Sigmoid colon (tissue), 7 donors: Measurements from ENCODE around the gene COL23A1. TPM values are rescaled to one million over a fixed set of nuclear protein-coding genes. Genes with fewer than 3 reads are reported as not detected.
A peak's percentile ranks its signal among the peaks of the same experiment; 100 is the strongest.

Experiments
- DNase-seq: peaks from one replicate; pipeline ENCODE4 v3.0.0-alpha.2; 2019
- H3K27ac ChIP-seq, 4 donors: fragments of 200-600 bp; sonication (generic); one replicate each; pipeline ENCODE4 v1.5.1; 2016 to 2019; ENCODE audit warnings: mild to moderate bottlenecking in 1 of 4
- H3K27me3 ChIP-seq, 3 donors: fragments of 200-600 bp; sonication (generic); one replicate each; pipeline ENCODE4 v1.5.1; 2019; ENCODE audit warnings: mild to moderate bottlenecking in 1 of 3
- H3K36me3 ChIP-seq, 4 donors: fragments of 200-600 bp; sonication (generic); one replicate each; pipeline ENCODE4 v1.5.1; 2016 to 2019
- H3K4me1 ChIP-seq, 4 donors: fragments of 200-600 bp; sonication (generic); one replicate each; pipeline ENCODE4 v1.5.1; 2017 to 2019
- H3K4me3 ChIP-seq, 4 donors: fragments of 200-600 bp; sonication (generic); one replicate each; pipeline ENCODE4 v1.5.1; 2017 to 2019; ENCODE audit warnings: mild to moderate bottlenecking in 2 of 4, moderate library complexity in 1 of 4
- H3K9me3 ChIP-seq, 4 donors: fragments of 200-600 bp in 3 of 4; sonication (generic) in 3 of 4; one replicate each; pipeline versions ENCODE4 v1.5.1 to v1.6.1; 2013 to 2019
- EP300 ChIP-seq, 4 donors: sonication (generic); formaldehyde crosslinking; IDR thresholded peaks; one replicate each; pipeline ENCODE4 v1.6.1; 2017; ENCODE audit warnings: antibody characterized with exemption in 4 of 4
- POLR2A ChIP-seq, 2 donors: fragments of 450-650 bp; IDR thresholded peaks; one replicate each; pipeline ENCODE4 v1.6.1; 2016; ENCODE audit warnings: antibody characterized with exemption in 2 of 2, mild to moderate bottlenecking in 2 of 2, moderate library complexity in 2 of 2
- POLR2AphosphoS5 ChIP-seq, 4 donors: sonication (generic); formaldehyde crosslinking; IDR thresholded peaks; one replicate each; pipeline ENCODE4 v1.6.1; 2017; ENCODE audit warnings: antibody characterized with exemption in 4 of 4
- WGBS, 2 donors: extraction: QIAGEN DNeasy Blood & Tissue Kit; methylation state at CpG; one replicate each; pipeline ENCODE4 v1.1.7; 2013; 5-methylcytosine and 5-hydroxymethylcytosine counted together
- intact Hi-C: fragments of 100-400 bp; cut with DNase I; formaldehyde crosslinking; loops from one replicate; pipeline ENCODE4 v1.15.1; 2023
- polyA plus RNA-seq, 3 donors: library from polyadenylated mRNA; stranded (reverse); fragments of 200-250 nt; gene quantifications; one replicate each; pipeline ENCODE4 v1.2.3, GENCODE V29; 2013
- total RNA-seq, 4 donors: library from RNA; depleted of rRNA; stranded (reverse); fragments of >200 nt; gene quantifications; one replicate each; pipeline ENCODE4 v1.1.0, GENCODE V29; 2016
- TF ChIP-seq, protein P1 (sequence below), 4 experiments: fragments of 450-650 bp in 3 of 4; fragments of 200-600 bp in 1 of 4; IDR thresholded peaks; one replicate each; pipeline ENCODE4 v1.5.1; 2016 to 2019; ENCODE audit warnings: antibody characterized with exemption in 4 of 4, mild to moderate bottlenecking in 3 of 4, moderate library complexity in 2 of 4
- donor health status: healthy with polysubstance abuse.
- donor health status: Bipolar disorder and iron deficiency.
- donor health status: healthy.

Gene COL23A1
- total and polyA plus RNA-seq, 7 donors = 0.28 to 1.2 (median 0.57) TPM; not detected in 1

GRCh38 chr5:178577376-178577839, 12.8 kb downstream of the COL23A1 start:
- no peaks in the 10 kb centered on the region for H3K9me3 ChIP-seq
- H3K27me3 ChIP-seq = peaks cover 7 to 29% (median 28%) of the 10 kb centered on the region in 3 donors
- 41 to 56% methylated on average over 31 of the region's 31 CpGs for WGBS, 2 donors
- H3K4me1 ChIP-seq = peaks cover 0 to 11% (median 8%) of the 10 kb centered on the region in 4 donors
- H3K36me3 ChIP-seq = no peaks in the 10 kb centered on the region
- TF ChIP-seq, protein P1, sequence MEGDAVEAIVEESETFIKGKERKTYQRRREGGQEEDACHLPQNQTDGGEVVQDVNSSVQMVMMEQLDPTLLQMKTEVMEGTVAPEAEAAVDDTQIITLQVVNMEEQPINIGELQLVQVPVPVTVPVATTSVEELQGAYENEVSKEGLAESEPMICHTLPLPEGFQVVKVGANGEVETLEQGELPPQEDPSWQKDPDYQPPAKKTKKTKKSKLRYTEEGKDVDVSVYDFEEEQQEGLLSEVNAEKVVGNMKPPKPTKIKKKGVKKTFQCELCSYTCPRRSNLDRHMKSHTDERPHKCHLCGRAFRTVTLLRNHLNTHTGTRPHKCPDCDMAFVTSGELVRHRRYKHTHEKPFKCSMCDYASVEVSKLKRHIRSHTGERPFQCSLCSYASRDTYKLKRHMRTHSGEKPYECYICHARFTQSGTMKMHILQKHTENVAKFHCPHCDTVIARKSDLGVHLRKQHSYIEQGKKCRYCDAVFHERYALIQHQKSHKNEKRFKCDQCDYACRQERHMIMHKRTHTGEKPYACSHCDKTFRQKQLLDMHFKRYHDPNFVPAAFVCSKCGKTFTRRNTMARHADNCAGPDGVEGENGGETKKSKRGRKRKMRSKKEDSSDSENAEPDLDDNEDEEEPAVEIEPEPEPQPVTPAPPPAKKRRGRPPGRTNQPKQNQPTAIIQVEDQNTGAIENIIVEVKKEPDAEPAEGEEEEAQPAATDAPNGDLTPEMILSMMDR (IDR thresholded peaks at IDR 0.05) = no peak
- intact Hi-C loops = no loop called here
- DNase-seq = no peak
- no peak overlapping the region for H3K27ac ChIP-seq
- no peak overlapping the region for H3K4me3 ChIP-seq

GRCh38 chr5:178576591-178577351, 13.4 kb downstream of the COL23A1 start:
- DNase-seq = no peak
- Histone ChIP-seq H3K4me3 (peak overlapping the region in 3 of 4 donors; percentile 2 to 43 (median 38)), H3K27ac (peak overlapping the region in 1 of 4 donors; percentile 8), H3K27me3 (peaks cover 7 to 29% (median 28%) of the 10 kb centered on the region in 3 donors), H3K9me3 (no peaks in the 10 kb centered on the region), H3K36me3 (no peaks in the 10 kb centered on the region), H3K4me1 (peaks cover 0 to 11% (median 8%) of the 10 kb centered on the region in 4 donors)
- 6 to 31% methylated on average over 92 of the region's 92 CpGs for WGBS, 2 donors
- intact Hi-C loops = no loop called here
- TF ChIP-seq EP300 (IDR thresholded peaks at IDR 0.05) = no peak
- TF ChIP-seq POLR2AphosphoS5 (IDR thresholded peaks at IDR 0.05) = no peak
- no peak for TF ChIP-seq POLR2A (IDR thresholded peaks at IDR 0.05)
- TF ChIP-seq, protein P1 (IDR thresholded peaks at IDR 0.05) = no peak

GRCh38 chr5:178573216-178573615, 17.0 kb downstream of the COL23A1 start:
- TF ChIP-seq POLR2AphosphoS5 (IDR thresholded peaks at IDR 0.05) (no peak), EP300 (IDR thresholded peaks at IDR 0.05) (no peak), POLR2A (IDR thresholded peaks at IDR 0.05) (no peak)
- TF ChIP-seq, protein P1 (IDR thresholded peaks at IDR 0.05) = no peak
- 89 to 90% methylated on average over 7 of the region's 7 CpGs for WGBS, 2 donors

GRCh38 chr5:178572617-178573016, 17.6 kb downstream of the COL23A1 start:
- TF ChIP-seq POLR2A (IDR thresholded peaks at IDR 0.05) (no peak), POLR2AphosphoS5 (IDR thresholded peaks at IDR 0.05) (no peak), EP300 (IDR thresholded peaks at IDR 0.05) (no peak)
- TF ChIP-seq, protein P1 (IDR thresholded peaks at IDR 0.05) = no peak
- Histone ChIP-seq H3K27me3 (peaks cover 7 to 28% (median 25%) of the 10 kb centered on the region in 3 donors), H3K36me3 (no peaks in the 10 kb centered on the region), H3K4me1 (peaks cover 0 to 11% (median 8%) of the 10 kb centered on the region in 4 donors), H3K27ac (no peak overlapping the region), H3K9me3 (no peaks in the 10 kb centered on the region), H3K4me3 (no peak overlapping the region)
- intact Hi-C loops = no loop called here
- WGBS, 2 donors = 68 to 90% methylated on average over 4 of the region's 4 CpGs
- no peak for DNase-seq

More at GRCh38 chr5:178573216-178573615, 17.0 kb downstream of the COL23A1 start:
- H3K4me3 ChIP-seq = no peak overlapping the region
- H3K27me3 ChIP-seq = peaks cover 7 to 29% (median 28%) of the 10 kb centered on the region in 3 donors
- intact Hi-C loops = no loop called here
- no peak overlapping the region for H3K27ac ChIP-seq
- peaks cover 0 to 11% (median 8%) of the 10 kb centered on the region in 4 donors for H3K4me1 ChIP-seq
- no peaks in the 10 kb centered on the region for H3K36me3 ChIP-seq
- DNase-seq = no peak
- H3K9me3 ChIP-seq = no peaks in the 10 kb centered on the region
